IMR-90 (cell line): Measurements from ENCODE around the gene TMEM140. TPM values are rescaled to one million over a fixed set of nuclear protein-coding genes. Genes with fewer than 3 reads are reported as not detected.

Experiments used
- ATAC-seq: fragments of 200-7000 bp; cut with Tn5 transposase; 2 replicates; pipeline ENCODE4 v1.9.1; 2020; ENCODE audit warnings: low read depth, mild to moderate bottlenecking, moderate library complexity
- BruUV-seq: library from RNA; stranded (reverse); fragments of 400-500 nt; replicated peaks from 2 replicates; lab custom pipeline; 2021; lab: Mats Ljungman, UMichigan
- CTCF ChIA-PET: fragments of 300-600 bp; formaldehyde crosslinking; extraction: SDS; loops from one replicate; lab custom pipeline; 2021; ENCODE audit warnings: antibody characterized with exemption; lab: Yijun Ruan, JAX
- POLR2A ChIA-PET: fragments of 300-600 bp; sonication (Branson Sonifier 250); formaldehyde crosslinking; loops from one replicate; lab custom pipeline; 2022; ENCODE audit warnings: antibody characterized with exemption; ENCODE audit not compliant: unreplicated experiment; lab: Charles Lee
- DNase-seq: peaks from one replicate; pipeline ENCODE4 v3.0.0; 2013
- H2AFZ ChIP-seq: replicated peaks from 2 replicates; pipeline ENCODE3; 2013; ENCODE audit warnings: low read length, mild to moderate bottlenecking; ENCODE audit not compliant: poor library complexity
- H2AK5ac ChIP-seq: 2 replicates; pipeline ENCODE4 v1.6.1; 2013; ENCODE audit warnings: low read depth, low read length, inconsistent platforms
- H2AK9ac ChIP-seq: replicated peaks from 2 replicates; pipeline ENCODE3; 2013; ENCODE audit warnings: mild to moderate bottlenecking, low read depth, low read length, moderate library complexity; ENCODE audit not compliant: poor library complexity
- H2BK120ac ChIP-seq: 2 replicates; pipeline ENCODE4 v1.6.1; 2013; ENCODE audit warnings: low read depth, low read length, inconsistent platforms
- H2BK15ac ChIP-seq: 3 replicates; pipeline ENCODE4 v1.6.1; 2013; ENCODE audit warnings: low read depth, low read length, inconsistent platforms
- H2BK20ac ChIP-seq: 2 replicates; pipeline ENCODE4 v1.6.1; 2013; ENCODE audit warnings: low read depth, mild to moderate bottlenecking, inconsistent platforms, low read length, moderate library complexity
- H2BK5ac ChIP-seq: 2 replicates; pipeline ENCODE4 v1.6.1; 2013; ENCODE audit warnings: mild to moderate bottlenecking, low read depth, low read length, inconsistent platforms; ENCODE audit not compliant: poor library complexity, severe bottlenecking
- H3K14ac ChIP-seq: replicated peaks from 2 replicates; pipeline ENCODE4 v1.6.1; 2013; ENCODE audit warnings: low read depth, low read length, inconsistent platforms
- H3K18ac ChIP-seq: 2 replicates; pipeline ENCODE4 v1.6.1; 2013; ENCODE audit warnings: low read depth, low read length, control low read depth
- H3K23ac ChIP-seq: 2 replicates; pipeline ENCODE4 v1.6.1; 2013; ENCODE audit warnings: low read depth, low read length, inconsistent platforms
- H3K27ac ChIP-seq: 2 replicates; pipeline ENCODE4 v1.5.1; 2013; ENCODE audit warnings: mild to moderate bottlenecking, control low read depth, low read length; ENCODE audit not compliant: insufficient read depth
- H3K27me3 ChIP-seq: 2 replicates; pipeline ENCODE4 v1.6.1; 2013; ENCODE audit warnings: low read length; ENCODE audit not compliant: control insufficient read depth, insufficient read depth
- H3K36me3 ChIP-seq: 2 replicates; pipeline ENCODE4 v1.6.1; 2013; ENCODE audit warnings: low read length, mixed read lengths; ENCODE audit not compliant: control insufficient read depth, insufficient read depth
- H3K4ac ChIP-seq: 2 replicates; pipeline ENCODE4 v1.6.1; 2013; ENCODE audit warnings: low read depth, low read length, inconsistent platforms
- H3K4me1 ChIP-seq: 2 replicates; pipeline ENCODE4 v1.6.1; 2013; ENCODE audit warnings: low read length, mixed read lengths; ENCODE audit not compliant: control insufficient read depth, insufficient read depth
- H3K4me2 ChIP-seq: 2 replicates; pipeline ENCODE4 v1.6.1; 2013; ENCODE audit warnings: low read depth, mild to moderate bottlenecking, control low read depth, low read length, moderate library complexity
- H3K4me3 ChIP-seq: 2 replicates; pipeline ENCODE4 v1.5.1; 2013; ENCODE audit warnings: low read depth, mild to moderate bottlenecking, control low read depth, low read length, moderate library complexity; ENCODE audit not compliant: insufficient read depth
- H3K56ac ChIP-seq: 2 replicates; pipeline ENCODE4 v1.6.1; 2013; ENCODE audit warnings: low read length, inconsistent platforms; ENCODE audit not compliant: insufficient read depth; ENCODE audit errors: extremely low read depth
- H3K79me1 ChIP-seq, 2 experiments: 2 replicates each; pipeline ENCODE4 v1.6.1; 2013; ENCODE audit warnings: low read length in 2 of 2, inconsistent platforms in 1 of 2, low read depth in 1 of 2
- H3K9ac ChIP-seq: 2 replicates; pipeline ENCODE4 v1.6.1; 2013; ENCODE audit warnings: low read depth, low read length, control low read depth
- H3K9me1 ChIP-seq: 2 replicates; pipeline ENCODE4 v1.6.1; 2013; ENCODE audit warnings: low read length, inconsistent platforms; ENCODE audit not compliant: insufficient read depth
- H3K9me3 ChIP-seq: 2 replicates; pipeline ENCODE4 v1.6.1; 2013; ENCODE audit warnings: low read length; ENCODE audit not compliant: control insufficient read depth, insufficient read depth
- H4K20me1 ChIP-seq: 2 replicates; pipeline ENCODE4 v1.6.1; 2013; ENCODE audit warnings: low read length, inconsistent platforms; ENCODE audit not compliant: insufficient read depth
- H4K5ac ChIP-seq: 2 replicates; pipeline ENCODE4 v1.6.1; 2013; ENCODE audit warnings: mild to moderate bottlenecking, low read depth, low read length, control low read depth
- H4K8ac ChIP-seq, 2 experiments: 2 replicates each; pipeline ENCODE4 v1.6.1; 2013; ENCODE audit warnings: low read depth in 2 of 2, low read length in 2 of 2, control low read depth in 1 of 2, inconsistent platforms in 1 of 2
- H4K91ac ChIP-seq: 2 replicates; pipeline ENCODE4 v1.6.1; 2013; ENCODE audit warnings: low read depth, low read length, inconsistent platforms; ENCODE audit not compliant: insufficient read depth
- CHD1 ChIP-seq: IDR thresholded peaks from 2 replicates; pipeline ENCODE4 v1.6.1; 2012; ENCODE audit warnings: low read depth, low read length, improper control_type of control experiment
- FOS ChIP-seq: fragments of 150-350 bp; IDR thresholded peaks from 2 replicates; pipeline ENCODE4 v1.6.1; 2016; ENCODE audit warnings: low read depth, low read length
- NFE2L2 ChIP-seq: fragments of 150-350 bp; IDR thresholded peaks from 2 replicates; pipeline ENCODE4 v1.6.1; 2016; ENCODE audit warnings: low read depth, mild to moderate bottlenecking, low read length
- SMC3 ChIP-seq: fragments of 150-350 bp; IDR thresholded peaks from 2 replicates; pipeline ENCODE4 v1.6.1; 2016; ENCODE audit warnings: low read depth, mild to moderate bottlenecking, antibody characterized with exemption, low read length, moderate library complexity
- WGBS, 2 experiments: methylation state at CpG; one replicate each; pipeline versions ENCODE4 v1.1.5 to v1.1.7; 2013; ENCODE audit warnings: missing lambda C conversion rate in 2 of 2; ENCODE audit not compliant: insufficient read length in 1 of 2; ENCODE audit errors: extremely low coverage in 2 of 2; 5-methylcytosine and 5-hydroxymethylcytosine counted together
- dilution Hi-C: fragments of 300-500 bp; cut with HindIII; formaldehyde crosslinking; loops from one replicate; pipeline ENCODE4 v1.14.3; 2018; ENCODE audit warnings: low sequenced_read_pairs; ENCODE audit not compliant: unreplicated experiment
- in situ Hi-C: fragments of 300-500 bp; cut with MboI; formaldehyde crosslinking; loops from 3 replicates; pipeline ENCODE4 v1.14.3; 2019; ENCODE audit warnings: low sequenced_read_pairs, inconsistent platforms, mixed read lengths
- intact Hi-C: fragments of 100-400 bp; cut with micrococcal nuclease; formaldehyde crosslinking; loops from 2 replicates; pipeline ENCODE4 v1.10.0; 2022
- polyA plus RNA-seq, 3 experiments: library from polyadenylated mRNA; depleted of rRNA; stranded (reverse); fragments of >200 nt; gene quantifications; 2 replicates each; pipeline ENCODE4 v1.2.3, GENCODE V29; 2012; ENCODE audit warnings: low replicate concordance in 1 of 3
- total RNA-seq: library from RNA; depleted of rRNA; stranded (reverse); fragments of >200 nt; gene quantifications from 2 replicates; pipeline ENCODE4 v1.2.3, GENCODE V29; 2012
- TF ChIP-seq, protein P1 (sequence below): fragments of 150-350 bp; IDR thresholded peaks from 2 replicates; pipeline ENCODE4 v1.6.1; 2017; ENCODE audit warnings: mild to moderate bottlenecking, antibody characterized with exemption, low read length, low read depth

TMEM140 gene
- total and polyA plus RNA-seq, 2 of the 4 experiments (the other 2 are of a cell fraction): 0.24 to 0.72 TPM

DNA sequence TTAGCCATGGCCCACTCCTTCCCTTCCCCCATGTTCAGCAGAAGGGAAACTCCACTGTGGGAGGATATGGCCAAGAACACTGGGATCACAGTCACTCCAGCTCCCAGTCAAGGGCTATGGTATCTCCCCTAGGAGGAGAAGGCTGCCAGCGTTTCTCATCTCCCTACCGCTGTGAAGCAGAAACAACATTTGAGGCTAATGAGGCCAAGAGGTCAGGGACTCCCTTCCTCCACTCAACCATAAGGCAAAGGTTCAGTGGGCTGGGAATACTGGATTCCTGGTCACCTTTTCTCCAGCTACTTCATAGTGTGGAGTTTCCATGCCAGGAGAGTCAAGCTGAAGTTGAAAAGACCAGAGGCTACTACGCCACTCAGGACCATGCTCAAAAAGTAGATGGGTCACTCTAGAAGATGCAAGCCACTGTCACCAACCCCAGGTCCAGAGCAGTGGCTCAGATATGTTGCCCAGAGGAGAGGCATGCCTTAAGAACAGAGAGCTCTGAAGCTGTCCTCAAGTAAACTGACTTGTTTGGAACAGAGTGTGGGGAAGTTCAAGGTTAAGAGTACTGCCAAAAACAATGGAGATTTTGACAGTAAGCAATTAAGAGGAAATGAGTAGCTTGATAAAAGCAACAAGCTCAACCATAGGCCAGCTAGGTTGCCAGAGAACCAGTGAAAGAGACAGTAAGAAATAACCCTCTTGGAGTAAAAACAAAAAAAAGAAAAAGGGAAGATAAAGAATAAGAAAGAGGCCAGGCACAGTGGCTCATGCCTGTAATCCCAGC lies 3.8 kb upstream of the TMEM140 start:
- no peak overlapping the region for H3K4me2 ChIP-seq
- H3K18ac ChIP-seq: no peak overlapping the region
- no TSS peak for BruUV-seq
- ATAC-seq (no peak), DNase-seq (no peak)
- no peaks in the 10 kb centered on the region; a peak in 1 of 4 replicates for H3K79me1 ChIP-seq
- no peak overlapping the region for H3K4ac ChIP-seq
- POLR2A ChIA-PET: no interaction called here
- TF ChIP-seq SMC3 (no peak), CHD1 (no peak), FOS (no peak), NFE2L2 (no peak)
- TF ChIP-seq, protein P1, sequence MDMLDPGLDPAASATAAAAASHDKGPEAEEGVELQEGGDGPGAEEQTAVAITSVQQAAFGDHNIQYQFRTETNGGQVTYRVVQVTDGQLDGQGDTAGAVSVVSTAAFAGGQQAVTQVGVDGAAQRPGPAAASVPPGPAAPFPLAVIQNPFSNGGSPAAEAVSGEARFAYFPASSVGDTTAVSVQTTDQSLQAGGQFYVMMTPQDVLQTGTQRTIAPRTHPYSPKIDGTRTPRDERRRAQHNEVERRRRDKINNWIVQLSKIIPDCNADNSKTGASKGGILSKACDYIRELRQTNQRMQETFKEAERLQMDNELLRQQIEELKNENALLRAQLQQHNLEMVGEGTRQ: no peak
- no peak overlapping the region for H2AK9ac ChIP-seq
- CTCF ChIA-PET: no interaction called here
- in situ Hi-C loops (no loop called here), dilution Hi-C loops (no loop called here), intact Hi-C loops (no loop called here)
- H3K56ac ChIP-seq: no peak overlapping the region
- no peak overlapping the region for H3K9ac ChIP-seq
- peaks cover 7% of the 10 kb centered on the region for H3K9me1 ChIP-seq
- no peaks in the 10 kb centered on the region; the same call in 1 of the 2 replicates for H3K27me3 ChIP-seq
- peaks cover 4% of the 10 kb centered on the region; the same call in 1 of the 2 replicates for H3K4me1 ChIP-seq
- H2BK15ac ChIP-seq: no peak overlapping the region
- H4K5ac ChIP-seq: no peak overlapping the region
- no peak overlapping the region for H2BK120ac ChIP-seq
- H4K20me1 ChIP-seq: no peaks in the 10 kb centered on the region
- H3K9me3 ChIP-seq: no peaks in the 10 kb centered on the region
- no peaks in the 10 kb centered on the region for H3K36me3 ChIP-seq
- H4K91ac ChIP-seq: no peak overlapping the region
- no peak overlapping the region for H3K23ac ChIP-seq
- H3K14ac ChIP-seq: no peak overlapping the region
- no peak overlapping the region for H3K4me3 ChIP-seq
- no peak overlapping the region for H3K27ac ChIP-seq
- no peak overlapping the region for H2AK5ac ChIP-seq
- WGBS, 2 experiments: no CpG with 5 or more reads among the region's 3 CpGs
- H2BK20ac ChIP-seq: no peak overlapping the region
- no peak overlapping the region for H2AFZ ChIP-seq
- no peak overlapping the region for H2BK5ac ChIP-seq
- H4K8ac ChIP-seq: no peak overlapping the region
